HL-60/S4 treated with phorbol 12-myristate 13-acetate at 8.2 ng/mL for 4 days and 3 days (cell line): ENCODE results near the gene EPM2A.
"Not testable (repeated sequence)": the region's sequence is repeated elsewhere in the genome, so short reads cannot be mapped to it uniquely, and the experiment has no call there.

Experiments used
- in situ Hi-C: fragments of 300-500 bp; cut with MboI; formaldehyde crosslinking; loops from 2 replicates; pipeline ENCODE4 v1.15.0; 2022; ENCODE audit warnings: low sequenced_read_pairs

EPM2A gene

DNA sequence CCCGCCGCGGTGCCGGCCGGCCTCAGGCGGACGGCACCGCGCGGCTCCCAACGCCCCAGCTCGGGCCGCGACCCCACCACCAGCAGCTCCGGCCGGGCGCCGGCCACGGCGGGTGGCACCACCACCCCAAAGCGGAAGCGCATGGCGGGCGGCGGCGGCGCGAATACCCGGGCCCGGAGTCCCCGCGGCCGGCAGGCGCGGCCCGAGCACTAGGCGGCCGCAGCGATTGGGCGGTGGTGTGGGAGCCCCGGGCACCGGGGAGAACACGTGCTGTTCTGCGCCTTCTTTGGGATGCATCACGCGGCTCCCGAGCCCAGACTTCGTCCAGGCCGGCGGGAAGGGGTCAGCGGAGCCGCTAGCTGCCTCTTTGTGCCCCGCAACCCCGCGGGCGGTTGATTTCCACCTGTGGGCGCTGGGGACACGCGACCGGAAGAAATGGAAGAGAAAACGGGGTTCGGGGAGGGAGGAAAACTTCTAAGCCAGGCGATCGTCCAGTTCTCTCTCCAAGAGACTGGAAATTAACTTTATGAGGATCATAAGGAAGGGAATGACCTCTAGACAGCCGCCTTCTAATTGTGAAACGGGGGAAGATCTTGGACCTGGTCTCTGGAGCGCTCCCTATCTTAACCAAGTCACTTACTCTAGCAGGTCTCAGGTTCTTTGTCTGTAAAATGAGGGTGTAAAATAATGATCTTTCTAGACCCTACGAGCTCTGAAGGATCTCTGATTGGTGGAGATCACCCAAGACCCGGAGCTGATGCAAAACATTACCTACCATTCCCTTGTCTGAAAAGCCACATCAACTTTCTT, at the start of gene EPM2A:
Gene EPM2A (minus strand): TSS at position 165 of the 810 bp plus-strand sequence. CDS start 22 bp downstream, at position 143.
- in situ Hi-C loops, result loop anchor here (10.0 kb wide), 1 partner anchor 79 kb away; the partner anchor contains the start of gene FBXO30

GRCh38 chr6:145784683-145785082, 49.4 kb upstream of the EPM2A start:
- in situ Hi-C loops, result no loop called here

- in situ Hi-C loops, result no loop called here
Observed at GRCh38 chr6:145783796-145784195, 48.5 kb upstream of the EPM2A start.

- in situ Hi-C loops, result no loop called here
Observed at GRCh38 chr6:145772846-145773245, 37.5 kb upstream of the EPM2A start.

GRCh38 chr6:145765449-145765848, 30.1 kb upstream of the EPM2A start:
- in situ Hi-C loops, result no loop called here

DNA sequence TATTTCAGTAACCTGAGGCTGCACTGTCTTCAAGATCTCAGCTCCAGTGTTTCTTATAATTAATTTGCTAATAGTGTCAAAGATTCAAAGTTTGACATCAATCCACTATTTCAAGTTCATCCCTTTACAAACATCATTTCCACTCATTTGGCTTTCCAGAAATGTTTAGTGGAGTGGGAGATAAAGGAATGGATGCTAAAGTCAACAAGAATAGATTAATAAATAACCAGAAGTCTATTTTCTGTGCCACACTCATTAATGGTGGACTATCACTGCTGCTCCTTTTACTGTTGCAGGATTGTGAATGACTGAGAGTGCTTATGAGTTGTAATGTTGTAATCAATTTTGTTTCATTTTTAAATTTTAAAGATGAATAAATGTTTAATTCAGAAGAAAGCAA, 28.4 kb upstream of the EPM2A start:
- in situ Hi-C loops, result no loop called here

DNA sequence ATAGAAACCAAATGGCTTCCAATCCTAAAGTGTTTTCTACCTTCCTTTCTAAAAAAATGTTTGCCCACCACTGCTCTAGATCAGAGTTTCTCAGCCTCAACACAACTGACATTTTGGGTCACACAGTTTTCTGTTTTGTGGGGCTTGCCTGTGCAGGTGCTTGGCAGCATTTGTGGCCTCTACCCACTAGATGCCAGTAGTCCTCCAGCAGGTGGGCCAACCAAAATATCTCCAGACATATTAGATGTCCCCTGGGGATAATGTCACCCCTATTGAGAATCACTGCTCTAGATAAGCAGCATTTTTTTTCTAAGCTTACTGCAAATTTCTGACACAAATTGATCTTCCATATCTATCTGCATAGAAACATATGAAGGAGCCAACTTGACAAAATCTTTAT, 26.3 kb upstream of the EPM2A start:
- in situ Hi-C loops, result no loop called here

DNA sequence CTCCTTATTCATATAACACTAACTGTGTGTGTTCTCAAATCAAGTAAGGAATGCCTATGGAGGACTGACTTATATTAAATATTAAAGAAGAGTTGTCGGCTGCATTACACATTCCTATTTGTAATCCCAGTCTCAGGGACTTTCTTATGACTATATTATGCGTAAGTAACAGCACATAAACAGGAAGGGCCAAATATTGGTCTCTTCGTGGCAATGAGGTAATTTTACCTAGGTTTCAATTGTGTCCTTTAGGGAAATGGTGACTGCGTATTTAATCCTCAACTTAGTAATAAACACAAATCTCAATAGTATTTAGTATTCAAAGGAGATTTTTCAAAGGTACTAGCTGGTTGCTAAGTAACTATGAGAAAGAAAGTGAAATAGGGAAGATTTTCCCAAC, 22.8 kb upstream of the EPM2A start:
- in situ Hi-C loops, result no loop called here

GRCh38 chr6:145756170-145756662, 20.9 kb upstream of the EPM2A start:
- in situ Hi-C loops, result no loop called here

DNA sequence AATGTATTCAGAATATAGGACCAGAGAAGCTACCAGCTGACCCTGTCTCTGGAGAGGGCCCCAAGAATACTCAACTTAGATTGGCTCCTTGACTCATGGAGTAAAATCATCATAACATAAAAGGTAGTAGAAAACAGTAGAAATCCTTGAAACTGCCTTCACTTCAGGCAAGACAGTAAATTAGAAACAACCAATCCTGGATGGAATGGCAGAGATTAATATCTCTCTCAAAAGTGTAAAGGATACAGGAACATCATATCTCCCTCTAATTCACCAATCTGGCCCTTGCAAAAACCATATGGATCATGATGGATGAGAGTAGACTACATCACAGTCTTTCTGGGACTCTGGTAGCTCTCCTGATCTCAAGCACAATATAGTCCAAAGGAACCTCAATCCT, 20.4 kb upstream of the EPM2A start:
- in situ Hi-C loops, result no loop called here

DNA sequence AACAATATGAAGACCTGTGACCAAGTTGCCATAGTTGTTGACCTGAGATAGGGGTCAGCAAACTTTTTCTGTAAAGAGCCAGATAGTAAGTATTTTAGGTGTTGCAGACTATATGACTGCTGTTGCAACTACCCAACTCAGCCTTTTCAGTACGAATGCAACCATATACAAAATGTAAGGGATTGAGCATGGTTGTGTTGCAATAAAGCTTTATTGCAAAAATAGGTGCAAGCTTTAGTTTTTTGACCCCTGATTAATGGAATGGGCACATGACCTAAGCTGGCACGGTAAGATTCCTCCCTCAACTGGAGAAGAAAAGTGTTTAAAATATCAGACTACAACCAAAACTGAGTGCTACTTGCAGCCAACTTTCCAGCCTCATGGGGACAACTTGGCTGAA, 17.3 kb upstream of the EPM2A start:
- in situ Hi-C loops, result no loop called here

- in situ Hi-C loops, result no loop called here
Observed at GRCh38 chr6:145749632-145750031, 14.3 kb upstream of the EPM2A start.

- in situ Hi-C loops, result no loop called here
Observed at GRCh38 chr6:145745861-145746260, 10.5 kb upstream of the EPM2A start.

GRCh38 chr6:145744619-145745018, 9.3 kb upstream of the EPM2A start:
- in situ Hi-C loops, result no loop called here

DNA sequence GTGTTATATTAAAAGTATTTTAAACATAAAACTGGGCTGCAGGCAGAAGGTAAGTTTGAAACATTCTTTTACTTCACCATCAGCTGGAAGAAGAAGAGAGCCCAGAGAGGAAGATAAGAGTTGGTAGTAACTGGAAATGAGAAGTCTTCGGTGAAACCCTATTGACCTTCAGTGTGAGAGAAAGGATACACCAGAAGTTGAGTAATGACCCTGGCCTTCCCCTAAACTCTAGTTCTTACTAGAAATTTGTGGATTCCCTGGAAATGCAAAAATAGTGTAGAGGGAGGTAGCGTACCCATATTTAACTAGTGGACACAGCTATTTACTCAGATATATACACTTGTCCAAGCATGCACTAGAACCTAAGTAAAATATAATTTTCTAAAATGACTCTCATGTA, 8.0 kb upstream of the EPM2A start:
- in situ Hi-C loops, result no loop called here

- in situ Hi-C loops, result not testable (repeated sequence)
Observed at GRCh38 chr6:145742472-145742871, 7.2 kb upstream of the EPM2A start.

DNA sequence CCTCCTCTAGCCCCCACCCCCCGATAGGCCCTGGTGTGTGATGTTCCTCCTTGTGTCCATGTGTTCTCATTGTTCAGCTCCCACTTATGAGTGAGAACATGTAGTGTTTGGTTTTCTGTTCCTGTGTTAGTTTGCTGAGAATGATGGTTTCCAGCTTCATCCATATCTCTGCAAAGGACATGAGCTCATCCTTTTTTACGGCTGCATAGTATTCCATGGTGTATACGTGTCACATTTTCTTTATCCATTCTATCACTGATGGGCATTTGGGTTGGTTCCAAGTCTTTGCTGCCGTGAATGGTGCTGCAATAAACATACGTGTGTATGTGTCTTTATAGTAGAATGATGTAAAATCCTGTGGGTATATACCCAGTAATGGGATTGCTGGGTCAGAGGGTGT, 4.4 kb upstream of the EPM2A start:
- in situ Hi-C loops, result loop anchor here (10.0 kb wide), 1 partner anchor 75 kb away; the partner anchor contains the start of gene FBXO30

GRCh38 chr6:145738265-145738664, 2.9 kb upstream of the EPM2A start:
- in situ Hi-C loops, result loop anchor here (10.0 kb wide), 1 partner anchor 77 kb away; the partner anchor contains the start of gene FBXO30

- in situ Hi-C loops, result loop anchor here (10.0 kb wide), 1 partner anchor 78 kb away; the partner anchor contains the start of gene FBXO30
Observed at GRCh38 chr6:145736661-145737144, 1.4 kb upstream of the EPM2A start.

- in situ Hi-C loops, result loop anchor here (10.0 kb wide), 1 partner anchor 80 kb away; the partner anchor contains the start of gene FBXO30
Observed at GRCh38 chr6:145734486-145735355, 599 bp downstream of the EPM2A start.

DNA sequence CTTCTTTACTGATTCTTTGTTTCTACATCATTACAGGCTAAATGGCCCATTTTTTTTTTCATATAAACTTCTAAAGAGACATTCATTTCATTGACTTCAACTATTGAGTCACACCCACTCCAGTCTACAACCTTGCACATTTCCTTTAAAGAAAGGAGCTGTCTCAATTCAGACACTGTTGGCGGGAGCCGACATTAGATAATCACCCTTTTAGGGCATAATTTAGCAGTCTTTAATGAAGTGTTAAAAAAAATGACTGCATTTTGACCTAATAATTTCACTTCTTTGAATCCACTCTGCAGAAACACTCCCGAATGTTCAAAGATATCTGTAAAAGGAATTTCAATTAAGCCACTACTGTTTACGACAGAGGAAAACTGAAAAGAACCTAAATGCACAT, 1.5 kb downstream of the EPM2A start:
- in situ Hi-C loops, result loop anchor here (10.0 kb wide), 1 partner anchor 81 kb away; the partner anchor contains the start of gene FBXO30
